GM12892 (cell line): Measurements from ENCODE around the gene NINL.

Experiments
- POLR2A ChIP-seq: IDR thresholded peaks from 2 replicates; pipeline ENCODE4 v1.6.1; 2011; ENCODE audit warnings: low read depth, low read length, control low read depth
- POLR2AphosphoS5 ChIP-seq: IDR thresholded peaks from 2 replicates; pipeline ENCODE4 v1.6.1; 2011; ENCODE audit warnings: low read depth, low read length, control low read depth
- TAF1 ChIP-seq: IDR thresholded peaks from 2 replicates; pipeline ENCODE4 v1.6.1; 2011; ENCODE audit warnings: low read depth, mild to moderate bottlenecking, control low read depth, low read length, borderline replicate concordance

DNA sequence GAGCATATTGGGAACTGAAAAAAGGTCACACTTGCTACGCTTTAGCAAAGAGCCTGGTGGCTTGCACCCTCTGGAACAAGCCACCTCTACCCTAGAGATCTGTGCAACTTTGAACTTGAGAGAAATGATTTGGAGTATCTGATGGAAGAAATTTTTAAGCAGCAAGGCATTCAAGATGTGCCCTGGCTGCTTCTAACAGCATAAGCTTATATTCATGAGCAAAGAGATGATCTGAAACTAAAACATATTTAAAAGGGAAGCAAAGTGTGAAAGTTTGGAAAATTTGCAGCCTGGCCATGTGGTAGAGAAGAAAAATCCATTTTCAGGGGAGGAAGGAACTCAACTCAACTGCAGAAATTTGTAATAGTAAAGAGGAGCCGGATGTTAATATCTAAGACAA is 71.1 kb downstream of the NINL start:
- no peak for TF ChIP-seq POLR2A
- no peak for TF ChIP-seq TAF1
- TF ChIP-seq POLR2AphosphoS5, result no peak
